C4-2B (cell line): Measurements from ENCODE around the gene ORAI3.

Experiments
- H3K27ac ChIP-seq: fragments of 450-650 bp; 2 replicates; pipeline ENCODE4 v1.5.1; 2017
- CTCF ChIP-seq: fragments of 450-650 bp; conservative IDR thresholded peaks from 2 replicates; pipeline ENCODE4 v1.5.1; 2017; ENCODE audit warnings: mild to moderate bottlenecking
- ZFX ChIP-seq: fragments of 450-650 bp; IDR thresholded peaks from 2 replicates; pipeline ENCODE4 v1.6.1; 2017

The ORAI3 gene

GRCh38 chr16:30965436-30965835, 16.6 kb downstream of the ORAI3 start:
- TF ChIP-seq ZFX = no peak
- TF ChIP-seq CTCF = no peak
- no peak overlapping the region for H3K27ac ChIP-seq

- TF ChIP-seq CTCF (no peak), ZFX (no peak)
- H3K27ac ChIP-seq = no peak overlapping the region
Observed at GRCh38 chr16:30966033-30966619, 17.3 kb downstream of the ORAI3 start.

GRCh38 chr16:30967795-30968194, 18.9 kb downstream of the ORAI3 start:
- H3K27ac ChIP-seq = no peak overlapping the region
- TF ChIP-seq ZFX (no peak), CTCF (no peak)

- H3K27ac ChIP-seq = no peak overlapping the region
- TF ChIP-seq CTCF = no peak
- no peak for TF ChIP-seq ZFX
Observed at GRCh38 chr16:30969246-30969842, 20.5 kb downstream of the ORAI3 start.

- H3K27ac ChIP-seq = no peak overlapping the region
- TF ChIP-seq CTCF (no peak), ZFX (no peak)
Observed at GRCh38 chr16:30971298-30971697, 22.4 kb downstream of the ORAI3 start.

GRCh38 chr16:30972872-30973271, 24.0 kb downstream of the ORAI3 start:
- no peak for TF ChIP-seq CTCF
- TF ChIP-seq ZFX = no peak

GRCh38 chr16:30974348-30974747, 25.5 kb downstream of the ORAI3 start:
- TF ChIP-seq ZFX (no peak), CTCF (no peak)
- H3K27ac ChIP-seq = no peak overlapping the region

More at GRCh38 chr16:30972872-30973271, 24.0 kb downstream of the ORAI3 start:
- H3K27ac ChIP-seq = no peak overlapping the region
